NCI-H2227 treated with DMSO at 0.1 percent for 48 hours (cell line): ENCODE data around the gene LYSMD2.

Experiments used
- DNase-seq: peaks from one replicate; lab custom pipeline; 2025; lab: John Stamatoyannopoulos, UW

Gene LYSMD2

GRCh38 chr15:51718746-51719145, 18.7 kb downstream of the LYSMD2 start:
- no peak for DNase-seq

DNA sequence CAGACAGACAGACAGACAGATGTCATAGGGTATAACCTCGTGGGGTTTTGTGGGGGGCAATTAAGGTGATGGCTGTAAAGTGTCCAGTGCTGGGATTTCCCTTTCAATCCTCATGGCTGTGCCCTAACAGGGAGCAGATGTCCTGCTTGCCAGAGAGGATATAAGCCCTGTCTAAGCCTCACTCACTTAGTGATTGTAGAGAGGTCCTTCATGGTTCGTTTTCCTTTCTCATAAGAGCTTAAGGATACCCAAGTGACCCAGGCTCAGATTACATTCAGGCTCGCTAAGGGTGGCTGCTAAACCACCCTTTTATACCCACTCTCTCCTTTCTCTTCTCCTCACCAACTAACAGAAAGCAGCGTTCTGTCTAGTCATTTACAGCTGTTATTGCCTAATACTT, 19.2 kb downstream of the LYSMD2 start:
- DNase-seq = no peak

DNA sequence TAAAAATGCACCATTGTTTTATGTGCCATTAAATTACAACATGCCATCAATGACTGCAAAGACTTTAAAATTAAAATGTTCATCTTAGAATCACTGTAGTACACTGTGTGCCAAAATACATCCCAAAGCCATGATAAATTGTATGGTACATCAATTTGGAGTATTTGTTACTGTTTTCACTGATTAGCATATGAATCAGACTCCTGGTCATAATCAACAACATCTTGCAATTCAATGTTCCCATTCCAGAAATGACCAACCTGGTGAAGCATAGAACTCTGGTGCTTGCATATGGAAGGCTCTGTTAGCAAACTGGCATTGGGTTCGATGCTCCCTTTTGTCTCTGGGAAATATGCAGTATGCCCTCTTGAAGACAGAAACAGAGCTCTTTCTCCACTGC, 22.5 kb downstream of the LYSMD2 start:
- DNase-seq = no peak

- DNase-seq = no peak
Measured at GRCh38 chr15:51714162-51714561, 23.3 kb downstream of the LYSMD2 start.

DNA sequence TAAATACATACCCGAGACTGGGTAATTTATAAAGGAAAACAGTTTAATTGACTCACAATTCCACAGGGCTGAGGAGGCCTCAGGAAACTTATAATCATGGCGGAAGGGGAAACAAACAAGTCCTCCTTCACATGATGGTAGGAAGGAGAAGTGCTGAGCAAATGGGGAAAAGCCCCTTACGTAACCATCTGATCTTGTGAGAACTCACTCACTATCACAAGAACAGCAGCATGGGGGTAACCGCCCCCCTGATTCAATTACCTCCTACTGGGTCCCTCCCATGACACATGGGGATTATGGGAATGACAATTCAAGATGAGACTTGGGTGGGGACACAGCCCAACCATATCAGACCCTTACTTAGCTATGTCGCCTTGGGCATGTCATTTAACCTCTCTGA, 28.4 kb downstream of the LYSMD2 start:
- no peak for DNase-seq

DNA sequence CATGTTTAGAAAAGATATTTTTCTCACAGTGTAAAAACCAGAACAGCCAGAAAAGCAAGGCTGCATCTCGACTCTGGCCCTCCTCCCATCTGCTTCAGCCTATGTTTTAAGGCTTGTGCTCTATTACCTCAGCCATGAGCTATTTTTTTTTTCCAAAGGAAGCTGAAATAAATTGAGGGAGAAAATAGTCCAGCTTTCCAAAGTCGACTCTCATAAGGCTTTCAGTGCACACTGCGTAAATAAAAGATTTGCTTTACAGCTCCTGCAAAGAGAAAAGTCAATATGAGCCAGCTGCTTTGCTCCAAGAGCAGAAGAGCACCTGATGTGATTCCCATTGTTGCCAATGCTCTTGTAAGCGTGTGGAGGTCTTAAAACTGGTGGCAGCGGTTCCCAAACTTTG, 29.4 kb downstream of the LYSMD2 start:
- no peak for DNase-seq

DNA sequence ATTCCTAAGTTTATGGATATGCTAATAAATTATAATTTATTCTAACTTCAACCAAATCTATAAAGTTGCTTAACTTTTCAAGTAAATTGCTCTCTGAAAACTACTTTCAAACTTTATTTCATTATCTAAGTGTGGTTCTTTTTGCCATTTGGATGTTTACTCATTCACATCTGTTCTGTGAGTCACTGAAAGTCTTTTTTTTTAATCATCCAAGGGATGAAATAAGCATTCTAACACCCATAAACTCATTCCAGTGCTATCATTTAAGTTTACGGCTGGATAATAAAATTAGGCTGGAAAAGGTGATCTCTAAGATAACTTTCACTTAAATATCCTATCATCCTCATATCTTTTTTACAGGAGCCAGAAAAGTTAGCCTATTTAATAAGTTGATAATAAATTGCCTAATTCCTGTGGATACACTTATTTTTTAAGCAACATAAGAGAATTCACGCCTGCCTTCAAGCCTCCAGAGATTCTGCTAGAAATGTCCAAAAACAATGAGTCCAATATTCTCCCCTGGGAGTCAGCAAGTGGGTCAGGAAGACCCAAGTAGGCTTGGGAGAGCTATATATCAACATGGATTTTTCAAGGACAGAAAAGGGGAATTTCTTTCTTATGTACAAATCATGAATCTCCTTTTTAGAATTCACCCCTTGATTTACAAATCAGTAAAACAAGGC, 30.4 kb downstream of the LYSMD2 start:
- no peak for DNase-seq

- no peak for DNase-seq
Measured at GRCh38 chr15:51706291-51706690, 31.2 kb downstream of the LYSMD2 start.

DNA sequence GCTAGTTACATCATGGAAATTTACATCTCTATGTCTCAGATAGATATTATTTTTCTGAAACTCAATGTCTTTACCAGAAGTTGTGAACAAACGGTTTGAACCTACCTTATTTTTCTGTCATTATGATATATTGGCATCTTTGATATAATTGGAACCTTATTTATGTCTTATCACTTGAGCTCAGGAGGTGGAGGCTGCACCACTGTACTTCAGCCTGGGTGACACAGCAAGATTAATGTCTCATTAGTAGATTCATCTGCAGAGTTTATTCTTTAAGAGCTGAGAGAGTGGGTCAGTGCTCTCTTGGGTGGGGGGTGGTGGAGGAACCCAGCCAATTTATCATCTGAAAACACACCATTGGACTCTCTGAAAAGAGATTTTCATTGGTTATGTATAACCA, 34.7 kb downstream of the LYSMD2 start:
- DNase-seq = no peak

- no peak for DNase-seq
Measured at GRCh38 chr15:51699373-51699772, 38.1 kb downstream of the LYSMD2 start.

GRCh38 chr15:51697163-51697562, 40.3 kb downstream of the LYSMD2 start:
- no peak for DNase-seq

DNA sequence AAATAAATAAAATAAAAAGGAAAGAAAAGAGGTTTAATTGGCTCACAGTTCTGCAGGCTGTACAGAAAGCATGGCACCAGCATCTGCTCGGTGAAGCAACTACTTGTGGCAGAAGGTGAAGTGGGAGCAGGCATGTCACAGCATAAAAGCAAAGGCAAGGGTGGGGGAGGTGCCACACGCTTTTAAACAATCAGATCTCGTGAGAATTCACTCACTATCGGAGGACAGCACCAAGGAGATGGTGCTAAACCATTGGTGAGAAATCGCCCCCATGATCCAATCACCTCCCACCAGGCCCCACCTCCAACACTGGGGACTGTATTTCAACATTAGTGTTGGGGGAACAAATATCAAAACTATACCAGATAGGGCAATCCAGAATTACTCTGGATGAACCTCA, 40.9 kb downstream of the LYSMD2 start:
- no peak for DNase-seq

DNA sequence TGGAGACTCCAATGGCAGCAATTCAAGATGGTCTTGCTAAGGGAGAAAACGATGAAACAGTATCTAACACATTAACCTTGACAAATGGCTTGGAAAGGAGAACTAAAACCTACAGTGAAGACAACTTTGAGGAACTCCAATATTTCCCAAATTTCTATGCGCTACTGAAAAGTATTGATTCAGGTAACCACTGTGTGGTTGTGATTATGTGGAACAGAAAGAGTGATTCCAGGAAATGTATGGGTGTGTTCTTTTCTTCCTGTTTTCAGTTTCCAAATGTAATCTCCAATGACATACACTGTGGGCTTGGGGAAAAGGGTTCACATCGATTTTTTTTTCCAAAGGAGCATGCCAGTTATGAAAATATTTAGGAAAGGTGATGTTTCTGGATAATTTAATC, 45.3 kb downstream of the LYSMD2 start:
- DNase-seq = no peak

DNA sequence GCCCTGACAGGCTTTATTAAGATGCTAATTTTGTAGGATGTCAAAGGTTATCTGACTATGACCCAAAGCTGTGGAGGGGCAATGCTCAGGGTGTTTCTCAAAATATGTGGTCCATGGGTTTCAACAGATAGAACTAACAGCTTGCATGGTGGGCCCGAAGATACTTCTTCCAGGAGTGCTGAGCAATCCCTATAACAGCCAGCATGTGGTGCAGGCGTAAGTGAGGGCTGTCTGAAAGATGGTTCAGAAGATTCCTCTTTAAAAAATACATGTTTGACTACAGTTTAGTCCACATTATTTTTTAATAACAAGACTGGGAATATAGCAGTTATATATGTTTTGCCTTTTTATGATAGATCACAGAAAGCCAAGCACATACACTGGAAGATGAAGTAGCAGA, 48.6 kb downstream of the LYSMD2 start:
- no peak for DNase-seq

- no peak for DNase-seq
Measured at GRCh38 chr15:51687565-51687964, 49.9 kb downstream of the LYSMD2 start.

DNA sequence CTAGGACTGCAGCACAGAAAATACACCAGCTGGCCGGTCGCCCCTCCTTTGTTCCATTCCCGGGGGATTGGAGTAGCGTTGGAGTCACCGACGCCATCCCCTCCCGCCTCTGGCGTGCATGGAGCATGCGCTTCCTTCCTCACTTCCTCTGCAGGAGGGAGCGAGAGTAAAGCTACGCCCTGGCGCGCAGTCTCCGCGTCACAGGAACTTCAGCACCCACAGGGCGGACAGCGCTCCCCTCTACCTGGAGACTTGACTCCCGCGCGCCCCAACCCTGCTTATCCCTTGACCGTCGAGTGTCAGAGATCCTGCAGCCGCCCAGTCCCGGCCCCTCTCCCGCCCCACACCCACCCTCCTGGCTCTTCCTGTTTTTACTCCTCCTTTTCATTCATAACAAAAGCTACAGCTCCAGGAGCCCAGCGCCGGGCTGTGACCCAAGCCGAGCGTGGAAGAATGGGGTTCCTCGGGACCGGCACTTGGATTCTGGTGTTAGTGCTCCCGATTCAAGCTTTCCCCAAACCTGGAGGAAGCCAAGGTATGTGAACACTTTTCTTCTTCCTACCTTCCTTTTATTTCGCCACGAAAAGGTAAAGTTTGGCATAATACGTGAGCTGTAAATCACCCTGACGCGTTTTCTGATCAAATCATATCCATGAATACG, 56.0 kb downstream of the LYSMD2 start, which contains the start of gene SCG3:
TSS of gene SCG3 (plus strand) at position 201 of the 661 bp plus-strand sequence. CDS start at position 454, 253 bp downstream.
- peak; percentile 73 for DNase-seq

GRCh38 chr15:51680321-51680720, 57.1 kb downstream of the LYSMD2 start:
- no peak for DNase-seq

DNA sequence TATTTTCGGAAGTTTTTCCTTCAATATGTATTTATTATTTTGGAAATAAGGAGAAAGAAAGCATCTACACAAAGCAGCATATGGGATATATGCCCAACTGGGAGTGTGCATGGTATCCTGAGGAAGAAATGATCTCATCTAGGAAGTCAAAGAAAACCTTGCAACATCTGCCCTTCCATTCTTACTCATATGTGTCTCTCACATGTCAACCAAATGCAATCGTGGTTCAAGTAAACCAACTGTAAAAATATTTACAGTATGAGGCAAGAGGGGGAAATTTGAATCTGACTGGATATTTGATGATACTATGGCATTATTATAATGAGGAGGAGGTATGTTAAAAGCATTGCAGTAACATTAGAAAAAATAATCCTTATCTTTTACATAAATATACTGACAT, 59.4 kb downstream of the LYSMD2 start:
- DNase-seq = no peak

GRCh38 chr15:51677452-51677851, 60.0 kb downstream of the LYSMD2 start:
- DNase-seq = no peak

DNA sequence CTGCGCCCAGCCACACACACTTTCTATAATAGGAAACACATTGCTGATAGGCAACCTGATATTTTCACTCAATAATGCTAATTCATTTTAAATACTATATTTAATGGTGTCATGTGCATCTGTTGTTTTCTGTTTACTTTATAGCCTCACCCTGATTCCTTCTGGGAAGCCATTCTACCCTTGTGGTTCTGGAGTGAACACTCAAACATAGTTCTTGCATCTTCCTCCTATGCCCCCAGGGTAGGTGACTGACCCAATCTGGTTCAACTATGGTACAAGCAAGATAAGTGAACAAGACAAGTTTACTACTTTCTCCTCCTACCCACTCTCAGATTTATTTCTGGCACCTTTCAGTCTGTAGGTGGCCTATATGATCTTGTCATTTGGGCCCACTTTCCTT, 60.4 kb downstream of the LYSMD2 start:
- DNase-seq = no peak

- no peak for DNase-seq
Measured at GRCh38 chr15:51675234-51675633, 62.2 kb downstream of the LYSMD2 start.
